Endothelial cell of umbilical vein (primary cell): ENCODE data around the gene ETV6. TPM values are rescaled to one million over a fixed set of nuclear protein-coding genes. Genes with fewer than 3 reads are reported as not detected.
A peak's percentile ranks its signal among the peaks of the same experiment; 100 is the strongest.

Experiments used
- Bru-seq: library from RNA; stranded (reverse); fragments of 400-500 nt; gene quantifications from one replicate; lab custom pipeline; 2021; lab: Mats Ljungman, UMichigan
- BruChase-seq, 2 experiments: library from RNA; stranded (reverse); fragments of 400-500 nt; gene quantifications; one replicate each; lab custom pipeline; 2021; lab: Mats Ljungman, UMichigan
- BruUV-seq: library from RNA; stranded (reverse); fragments of 400-500 nt; replicated peaks from 2 replicates; lab custom pipeline; 2021; lab: Mats Ljungman, UMichigan
- CTCF ChIA-PET: fragments of 300-600, 350-600 bp; sonication (Branson Sonifier 250); formaldehyde crosslinking; loops from one replicate; lab custom pipeline; 2021; ENCODE audit warnings: antibody characterized with exemption, inconsistent platforms; lab: Charles Lee
- POLR2A ChIA-PET: fragments of 300-600, 350-600 bp; sonication (Branson Sonifier 250); formaldehyde crosslinking; loops from one replicate; lab custom pipeline; 2021; ENCODE audit warnings: antibody characterized with exemption, inconsistent platforms; lab: Charles Lee
- DNase-seq: peaks from one replicate; pipeline ENCODE4 v3.0.0-alpha.2; 2011; ENCODE audit warnings: low read depth, low spot score
- FAIRE-seq: peaks from 2 replicates; lab custom pipeline; 2011; peaks lifted over from hg19 to GRCh38; lab: Jason Lieb, UNC
- H2AFZ ChIP-seq: 2 replicates; pipeline ENCODE4 v1.6.0; 2012; ENCODE audit warnings: low read depth, low read length, control low read depth, inconsistent platforms
- H3K27ac ChIP-seq: 2 replicates; pipeline ENCODE4 v1.5.1; 2011; ENCODE audit warnings: low read depth, mild to moderate bottlenecking, control low read depth, low read length, moderate library complexity; ENCODE audit not compliant: insufficient read depth
- H3K27me3 ChIP-seq, 2 experiments: 2 replicates each; pipeline versions ENCODE4 v1.6.0 to v1.6.1; 2011; ENCODE audit warnings: low read length in 2 of 2, mixed read lengths in 1 of 2; ENCODE audit not compliant: control insufficient read depth in 2 of 2, insufficient read depth in 2 of 2
- H3K36me3 ChIP-seq, 2 experiments: 2 replicates in 1 of 2; 3 replicates in 1 of 2; pipeline ENCODE4 v1.5.1; 2011; ENCODE audit warnings: low read length in 2 of 2, mild to moderate bottlenecking in 1 of 2, moderate library complexity in 1 of 2; ENCODE audit not compliant: control insufficient read depth in 2 of 2, insufficient read depth in 2 of 2; ENCODE audit errors: extremely low read depth in 1 of 2
- H3K4me1 ChIP-seq: 3 replicates; pipeline ENCODE4 v1.5.1; 2011; ENCODE audit warnings: mild to moderate bottlenecking, low read length; ENCODE audit not compliant: control insufficient read depth, insufficient read depth; ENCODE audit errors: extremely low read depth
- H3K4me2 ChIP-seq: 2 replicates; pipeline ENCODE4 v1.6.1; 2011; ENCODE audit warnings: low read length, control low read depth, mixed read lengths; ENCODE audit not compliant: insufficient read depth
- H3K4me3 ChIP-seq, 3 experiments: fragments of 200-600 bp in 1 of 3; sonication (generic), shearing (Covaris generic) in 1 of 3; replicated peaks in 1 of 3; 2 replicates each; pipeline ENCODE4 v1.5.1; 2011 to 2016; ENCODE audit warnings: control low read depth in 3 of 3, low read length in 3 of 3, mild to moderate bottlenecking in 2 of 3, inconsistent platforms in 1 of 3, low read depth in 1 of 3, moderate library complexity in 1 of 3; ENCODE audit not compliant: insufficient read depth in 1 of 3
- H3K79me2 ChIP-seq: 2 replicates; pipeline ENCODE4 v1.6.0; 2012; ENCODE audit warnings: low read length, inconsistent platforms; ENCODE audit not compliant: control insufficient read depth, insufficient read depth
- H3K9ac ChIP-seq: replicated peaks from 2 replicates; pipeline ENCODE3; 2011; ENCODE audit warnings: low read length, control low read depth; ENCODE audit not compliant: insufficient read depth; ENCODE audit errors: extremely low read depth
- H3K9me1 ChIP-seq: replicated peaks from 3 replicates; pipeline ENCODE4 v1.6.0; 2011; ENCODE audit warnings: mild to moderate bottlenecking, low read length; ENCODE audit not compliant: control insufficient read depth, insufficient read depth; ENCODE audit errors: extremely low read depth
- H3K9me3 ChIP-seq: replicated peaks from 2 replicates; pipeline ENCODE4 v1.5.1; 2012; ENCODE audit warnings: low read length, inconsistent platforms; ENCODE audit not compliant: control insufficient read depth, insufficient read depth
- H4K20me1 ChIP-seq: replicated peaks from 2 replicates; pipeline ENCODE3; 2011; ENCODE audit warnings: mild to moderate bottlenecking, low read length; ENCODE audit not compliant: control insufficient read depth, insufficient read depth; ENCODE audit errors: extremely low read depth
- FOS ChIP-seq: IDR thresholded peaks from 2 replicates; pipeline ENCODE4 v1.6.1; 2011; ENCODE audit warnings: mild to moderate bottlenecking, low read length, moderate library complexity, borderline replicate concordance; ENCODE audit not compliant: insufficient read depth
- GATA2 ChIP-seq: IDR thresholded peaks from 2 replicates; pipeline ENCODE4 v1.7.0; 2011; ENCODE audit warnings: low read depth, mild to moderate bottlenecking, moderate library complexity, mixed read lengths, low read length; ENCODE audit not compliant: insufficient read length, insufficient read depth
- JUN ChIP-seq: IDR thresholded peaks from 2 replicates; pipeline ENCODE4 v1.6.1; 2011; ENCODE audit warnings: borderline replicate concordance, low read depth; ENCODE audit not compliant: insufficient read length, insufficient read depth
- POLR2A ChIP-seq: IDR thresholded peaks from 2 replicates; pipeline ENCODE4 v1.6.1; 2012; ENCODE audit warnings: low read depth, mild to moderate bottlenecking, control low read depth, low read length
- dilution Hi-C: fragments of 300-500 bp; cut with MboI; formaldehyde crosslinking; loops from one replicate; pipeline ENCODE4 v1.15.0; 2019; ENCODE audit warnings: low sequenced_read_pairs; ENCODE audit not compliant: extremely low pct_ligation_motif_present
- intact Hi-C: fragments of 100-400 bp; cut with micrococcal nuclease; formaldehyde crosslinking; loops from one replicate; pipeline ENCODE4 v1.10.0; 2022
- long read RNA-seq: library from polyadenylated mRNA; stranded (forward); transcript quantifications from one replicate; pipeline ENCODE4 v2.0.0, GENCODE V29; 2021
- polyA minus RNA-seq, 3 experiments: library from RNA; depleted of rRNA, polyadenylated mRNA; stranded (reverse); fragments of >200 nt; gene quantifications; 1 replicate in 1 of 3; 2 replicates in 2 of 3; pipeline ENCODE4 v1.2.3, GENCODE V29; 2011
- polyA plus RNA-seq, 4 experiments: library from polyadenylated mRNA; depleted of rRNA in 3 of 4; stranded (reverse) in 3 of 4; unstranded in 1 of 4; fragments of >200 nt; gene quantifications; 2 replicates each; pipeline versions ENCODE4 v1.2.1 to v1.2.3, GENCODE V29; 2011 to 2012; ENCODE audit warnings: missing spikeins in 1 of 4
- total RNA-seq: library from RNA; stranded (reverse); gene quantifications from 2 replicates; pipeline ENCODE4 v1.2.3, GENCODE V29; 2021
- TF ChIP-seq, protein P1 (sequence below), 2 donors: IDR thresholded peaks; 1 replicate in 1 of 2; 2 replicates in 1 of 2; pipeline ENCODE4 v1.5.1; 2011; ENCODE audit warnings: low read length in 2 of 2, mild to moderate bottlenecking in 2 of 2, moderate library complexity in 2 of 2, control low read depth in 1 of 2, inconsistent platforms in 1 of 2, low read depth in 1 of 2; ENCODE audit not compliant: insufficient read depth in 1 of 2; ENCODE audit errors: extremely low read depth in 1 of 2
- TF ChIP-seq, protein P2 (sequence below): IDR thresholded peaks from 2 replicates; pipeline ENCODE4 v1.6.1; 2011; ENCODE audit not compliant: insufficient read depth, insufficient read length

Gene ETV6
- total RNA-seq (56.1 and 57.1 TPM in 2 replicates), polyA plus RNA-seq (13.4 and 15.9 TPM in 2 replicates), polyA minus RNA-seq (44.6 and 47.9 TPM in 2 replicates), Bru-seq, nascent RNA (percentile 94 among the genes with signal in this experiment), BruChase-seq, experiment 1, labeled RNA remaining after a 6-hour chase (percentile 85 among the genes with signal in this experiment), BruChase-seq, experiment 2, labeled RNA remaining after a 2-hour chase (percentile 85 among the genes with signal in this experiment)
- 12.6 and 13.4 TPM in 2 replicates for polyA plus RNA-seq (2011; cell fraction: cytosol; rRNA removed)
- 76.2 and 88.8 TPM in 2 replicates for polyA plus RNA-seq (2011; cell fraction: nucleus; rRNA removed)
- polyA plus RNA-seq (2012) = 14.9 and 18.7 TPM in 2 replicates
- polyA minus RNA-seq (2011; cell fraction: cytosol; rRNA and poly(A)+ RNA removed) = 5.8 TPM
- 104 and 139 TPM in 2 replicates for polyA minus RNA-seq (2011; cell fraction: nucleus; rRNA and poly(A)+ RNA removed)
- long read RNA-seq, full-length matches to known transcripts = 10 of 36 reads
- long read RNA-seq, partial matches to known transcripts = 0 of 36 reads
- long read RNA-seq, other reads (novel, unspliced or antisense) = 26 of 36 reads

DNA sequence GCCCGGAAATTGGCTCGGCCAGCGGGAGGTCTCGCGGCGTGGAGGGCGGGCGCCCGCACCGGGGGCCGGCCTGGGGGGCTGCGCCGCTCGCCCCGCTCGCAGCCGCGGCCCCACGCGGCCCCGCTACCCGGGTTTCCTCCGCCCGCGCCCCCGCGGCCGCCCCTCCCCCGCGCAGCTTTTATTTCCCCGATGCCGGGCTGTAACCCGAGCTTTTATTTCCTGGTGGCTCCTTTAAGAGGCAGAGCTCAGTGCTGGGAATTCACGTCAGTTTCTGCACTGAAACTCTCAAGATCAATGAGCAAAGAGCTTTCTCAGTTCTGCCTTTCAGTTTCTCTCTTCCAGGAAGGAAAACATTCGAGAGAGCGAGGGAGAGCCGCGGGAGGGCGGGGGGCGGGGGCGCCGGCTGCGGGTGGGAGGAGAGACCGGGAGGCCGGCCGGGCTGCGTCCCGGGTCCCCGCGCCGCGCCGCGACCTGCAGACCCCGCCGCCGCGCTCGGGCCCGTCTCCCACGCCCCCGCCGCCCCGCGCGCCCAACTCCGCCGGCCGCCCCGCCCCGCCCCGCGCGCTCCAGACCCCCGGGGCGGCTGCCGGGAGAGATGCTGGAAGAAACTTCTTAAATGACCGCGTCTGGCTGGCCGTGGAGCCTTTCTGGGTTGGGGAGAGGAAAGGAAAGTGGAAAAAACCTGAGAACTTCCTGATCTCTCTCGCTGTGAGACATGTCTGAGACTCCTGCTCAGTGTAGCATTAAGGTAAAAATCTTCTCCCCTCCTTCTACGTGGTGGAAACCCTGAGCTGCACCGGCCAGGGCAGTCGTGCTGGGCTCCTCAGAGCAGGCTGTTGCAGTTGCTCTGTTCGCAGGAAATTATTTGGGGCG, at the start of gene ETV6:
Gene ETV6 (plus strand): TSS at position 262 of the 873 bp plus-strand sequence. CDS start 454 bp downstream, at position 716.
- H3K79me2 ChIP-seq = peaks cover 48% of the 10 kb centered on the region
- peak within 1 kb of the TSS; percentile 100 for H3K9ac ChIP-seq
- H3K36me3 ChIP-seq = no peaks in the 10 kb centered on the region
- POLR2A ChIA-PET = interaction anchor here (0.8 to 1.8 kb wide), 6 partner anchors 70 to 236 kb away, joined by 3 to 10 read pairs (median 4); no protein-coding TSS in a partner anchor
- no TSS peak for BruUV-seq
- peak within 1 kb of the TSS; percentile 99 for H3K4me2 ChIP-seq
- peak within 1 kb of the TSS; percentile 91 to 100 (median 92) for H3K4me3 ChIP-seq
- no peaks in the 10 kb centered on the region for H3K9me1 ChIP-seq
- CTCF ChIA-PET = interaction anchor here (0.6 to 2.9 kb wide), 8 partner anchors 69 to 385 kb away, joined by 3 to 23 read pairs (median 4); no protein-coding TSS in a partner anchor
- H3K27me3 ChIP-seq = no peaks in the 10 kb centered on the region
- intact Hi-C loops (loop anchor here (1.0 to 5.0 kb wide), 9 partner anchors 49 to 688 kb away; no protein-coding TSS in a partner anchor), dilution Hi-C loops (no loop called here)
- TF ChIP-seq GATA2 (no peak), JUN (no peak), FOS (peak; percentile 7), POLR2A (no peak)
- TF ChIP-seq, protein P1, sequence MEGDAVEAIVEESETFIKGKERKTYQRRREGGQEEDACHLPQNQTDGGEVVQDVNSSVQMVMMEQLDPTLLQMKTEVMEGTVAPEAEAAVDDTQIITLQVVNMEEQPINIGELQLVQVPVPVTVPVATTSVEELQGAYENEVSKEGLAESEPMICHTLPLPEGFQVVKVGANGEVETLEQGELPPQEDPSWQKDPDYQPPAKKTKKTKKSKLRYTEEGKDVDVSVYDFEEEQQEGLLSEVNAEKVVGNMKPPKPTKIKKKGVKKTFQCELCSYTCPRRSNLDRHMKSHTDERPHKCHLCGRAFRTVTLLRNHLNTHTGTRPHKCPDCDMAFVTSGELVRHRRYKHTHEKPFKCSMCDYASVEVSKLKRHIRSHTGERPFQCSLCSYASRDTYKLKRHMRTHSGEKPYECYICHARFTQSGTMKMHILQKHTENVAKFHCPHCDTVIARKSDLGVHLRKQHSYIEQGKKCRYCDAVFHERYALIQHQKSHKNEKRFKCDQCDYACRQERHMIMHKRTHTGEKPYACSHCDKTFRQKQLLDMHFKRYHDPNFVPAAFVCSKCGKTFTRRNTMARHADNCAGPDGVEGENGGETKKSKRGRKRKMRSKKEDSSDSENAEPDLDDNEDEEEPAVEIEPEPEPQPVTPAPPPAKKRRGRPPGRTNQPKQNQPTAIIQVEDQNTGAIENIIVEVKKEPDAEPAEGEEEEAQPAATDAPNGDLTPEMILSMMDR (IDR thresholded peaks at IDR 0.05; ENCODE audit: extremely low read depth in 1 of 2, insufficient read depth in 1 of 2, low read depth in 1 of 2, low read length in 2 of 2) = no peak
- TF ChIP-seq, protein P2, sequence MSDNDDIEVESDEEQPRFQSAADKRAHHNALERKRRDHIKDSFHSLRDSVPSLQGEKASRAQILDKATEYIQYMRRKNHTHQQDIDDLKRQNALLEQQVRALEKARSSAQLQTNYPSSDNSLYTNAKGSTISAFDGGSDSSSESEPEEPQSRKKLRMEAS = no peak
- DNase-seq (peak; percentile 82), FAIRE-seq (peak; percentile 83)
- H3K9me3 ChIP-seq = no peaks in the 10 kb centered on the region
- H4K20me1 ChIP-seq = no peaks in the 10 kb centered on the region
- peaks cover 17% of the 10 kb centered on the region for H3K4me1 ChIP-seq
- H3K27ac ChIP-seq = peak within 1 kb of the TSS; percentile 100
- peak within 1 kb of the TSS; percentile 70 for H2AFZ ChIP-seq
